SJSA1 (cell line): ENCODE measurements around the gene LGR6. TPM values are rescaled to one million over a fixed set of nuclear protein-coding genes. Genes with fewer than 3 reads are reported as not detected.
"Not testable (repeated sequence)": the region's sequence is repeated elsewhere in the genome, so short reads cannot be mapped to it uniquely, and the experiment has no call there.

Experiments used
- DNase-seq, 2 experiments: peaks; one replicate each; pipeline ENCODE4 v3.0.0-alpha.2; 2015 to 2020; ENCODE audit warnings: low spot score in 2 of 2, low read depth in 1 of 2
- H3K27ac ChIP-seq: fragments of 250-450 bp; sonication (Bioruptor Pico); 2 replicates; pipeline ENCODE4 v1.5.1; 2020; ENCODE audit warnings: mild to moderate bottlenecking, moderate library complexity
- H3K27me3 ChIP-seq: fragments of 250-450 bp; sonication (Bioruptor Pico); replicated peaks from 2 replicates; pipeline ENCODE4 v1.5.1; 2020; ENCODE audit warnings: mild to moderate bottlenecking, moderate library complexity
- H3K36me3 ChIP-seq: fragments of 250-450 bp; sonication (Bioruptor Pico); 2 replicates; pipeline ENCODE4 v1.5.1; 2020; ENCODE audit warnings: mild to moderate bottlenecking
- H3K4me1 ChIP-seq: fragments of 250-450 bp; sonication (Bioruptor Pico); replicated peaks from 2 replicates; pipeline ENCODE4 v1.6.1; 2021; ENCODE audit warnings: mild to moderate bottlenecking
- H3K4me3 ChIP-seq: fragments of 250-450 bp; sonication (Bioruptor Pico); 2 replicates; pipeline ENCODE4 v1.5.1; 2020; ENCODE audit warnings: mild to moderate bottlenecking
- H3K9me3 ChIP-seq: fragments of 250-450 bp; sonication (Bioruptor Pico); replicated peaks from 2 replicates; pipeline ENCODE4 v1.5.1; 2020; ENCODE audit warnings: mild to moderate bottlenecking
- total RNA-seq: library from RNA; depleted of rRNA; stranded (reverse); fragments of >200 nt; shearing (Covaris generic); gene quantifications from 2 replicates; pipeline ENCODE4 v1.2.3, GENCODE V29; 2014

The LGR6 gene
- total RNA-seq, 1 experiment from 2014 or later: not detected

GRCh38 chr1:202233171-202233570, 39.6 kb downstream of the LGR6 start:
- H3K9me3 ChIP-seq: no peaks in the 10 kb centered on the region
- H3K27ac ChIP-seq: no peak overlapping the region
- H3K4me3 ChIP-seq: no peak overlapping the region
- no peaks in the 10 kb centered on the region for H3K27me3 ChIP-seq
- DNase-seq: no peak
- no peaks in the 10 kb centered on the region for H3K36me3 ChIP-seq
- H3K4me1 ChIP-seq: peaks cover 37% of the 10 kb centered on the region

GRCh38 chr1:202233804-202234203, 40.2 kb downstream of the LGR6 start:
- Histone ChIP-seq H3K4me3 (no peak overlapping the region), H3K27ac (peak overlapping the region; percentile 19), H3K36me3 (no peaks in the 10 kb centered on the region), H3K27me3 (no peaks in the 10 kb centered on the region), H3K9me3 (no peaks in the 10 kb centered on the region), H3K4me1 (peaks cover 37% of the 10 kb centered on the region)
- no peak for DNase-seq

- Histone ChIP-seq H3K27me3 (no peaks in the 10 kb centered on the region), H3K9me3 (no peaks in the 10 kb centered on the region), H3K36me3 (no peaks in the 10 kb centered on the region), H3K27ac (peak overlapping the region; percentile 89), H3K4me1 (peaks cover 37% of the 10 kb centered on the region), H3K4me3 (no peak overlapping the region)
- DNase-seq: peak in 1 of 2 experiments; percentile 73
These were observed 40.9 kb downstream of the LGR6 start for GRCh38 chr1:202234331-202235002.

- no peaks in the 10 kb centered on the region for H3K36me3 ChIP-seq
- DNase-seq: peak in 1 of 2 experiments; percentile 14
- no peak overlapping the region for H3K4me3 ChIP-seq
- H3K4me1 ChIP-seq: peaks cover 37% of the 10 kb centered on the region
- no peaks in the 10 kb centered on the region for H3K27me3 ChIP-seq
- H3K9me3 ChIP-seq: no peaks in the 10 kb centered on the region
- H3K27ac ChIP-seq: peak overlapping the region; percentile 89
These were observed 41.5 kb downstream of the LGR6 start for GRCh38 chr1:202235003-202235660.

- Histone ChIP-seq H3K36me3 (no peaks in the 10 kb centered on the region), H3K27me3 (no peaks in the 10 kb centered on the region), H3K4me3 (peak overlapping the region; percentile 10), H3K27ac (peak overlapping the region; percentile 89), H3K9me3 (no peaks in the 10 kb centered on the region), H3K4me1 (peaks cover 37% of the 10 kb centered on the region)
- DNase-seq: peak; percentile 98
These were observed 42.5 kb downstream of the LGR6 start for GRCh38 chr1:202235856-202236837.

GRCh38 chr1:202237052-202237451, 43.5 kb downstream of the LGR6 start:
- no peaks in the 10 kb centered on the region for H3K36me3 ChIP-seq
- H3K27me3 ChIP-seq: no peaks in the 10 kb centered on the region
- H3K9me3 ChIP-seq: no peaks in the 10 kb centered on the region
- DNase-seq: peak; percentile 52 to 71
- H3K4me3 ChIP-seq: no peak overlapping the region
- H3K27ac ChIP-seq: no peak overlapping the region
- H3K4me1 ChIP-seq: peaks cover 37% of the 10 kb centered on the region

GRCh38 chr1:202238914-202239313, 45.3 kb downstream of the LGR6 start:
- Histone ChIP-seq H3K4me3 (no peak overlapping the region), H3K27ac (no peak overlapping the region), H3K4me1 (peaks cover 35% of the 10 kb centered on the region), H3K9me3 (no peaks in the 10 kb centered on the region), H3K36me3 (no peaks in the 10 kb centered on the region), H3K27me3 (no peaks in the 10 kb centered on the region)
- DNase-seq: no peak

- not testable (repeated sequence) for H3K9me3 ChIP-seq, H3K27me3 ChIP-seq, DNase-seq, H3K36me3 ChIP-seq, H3K4me3 ChIP-seq, H3K27ac ChIP-seq
- peaks cover 22% of the 10 kb centered on the region for H3K4me1 ChIP-seq
These were observed 46.6 kb downstream of the LGR6 start for GRCh38 chr1:202240226-202240625.

GRCh38 chr1:202240956-202241355, 47.4 kb downstream of the LGR6 start:
- no peaks in the 10 kb centered on the region for H3K27me3 ChIP-seq
- H3K27ac ChIP-seq: no peak overlapping the region
- no peaks in the 10 kb centered on the region for H3K36me3 ChIP-seq
- H3K4me1 ChIP-seq: peaks cover 14% of the 10 kb centered on the region
- H3K9me3 ChIP-seq: no peaks in the 10 kb centered on the region
- no peak for DNase-seq
- H3K4me3 ChIP-seq: no peak overlapping the region

GRCh38 chr1:202241376-202242079, 47.9 kb downstream of the LGR6 start:
- H3K36me3 ChIP-seq: no peaks in the 10 kb centered on the region
- H3K27ac ChIP-seq: no peak overlapping the region
- no peaks in the 10 kb centered on the region for H3K9me3 ChIP-seq
- no peak overlapping the region for H3K4me3 ChIP-seq
- DNase-seq: no peak
- H3K4me1 ChIP-seq: peaks cover 9% of the 10 kb centered on the region
- no peaks in the 10 kb centered on the region for H3K27me3 ChIP-seq

- Histone ChIP-seq H3K27me3 (no peaks in the 10 kb centered on the region), H3K36me3 (no peaks in the 10 kb centered on the region), H3K4me1 (peaks cover 3% of the 10 kb centered on the region), H3K4me3 (no peak overlapping the region), H3K27ac (no peak overlapping the region), H3K9me3 (no peaks in the 10 kb centered on the region)
- DNase-seq: no peak
These were observed 48.5 kb downstream of the LGR6 start for GRCh38 chr1:202242080-202242419.

GRCh38 chr1:202243006-202243405, 49.4 kb downstream of the LGR6 start:
- H3K9me3 ChIP-seq: no peaks in the 10 kb centered on the region
- no peak for DNase-seq
- no peak overlapping the region for H3K4me3 ChIP-seq
- H3K27ac ChIP-seq: no peak overlapping the region
- H3K27me3 ChIP-seq: no peaks in the 10 kb centered on the region
- H3K36me3 ChIP-seq: no peaks in the 10 kb centered on the region
- H3K4me1 ChIP-seq: no peaks in the 10 kb centered on the region

GRCh38 chr1:202244841-202245261, 51.3 kb downstream of the LGR6 start:
- no peaks in the 10 kb centered on the region for H3K4me1 ChIP-seq
- no peak for DNase-seq
- no peak overlapping the region for H3K4me3 ChIP-seq
- no peaks in the 10 kb centered on the region for H3K9me3 ChIP-seq
- no peaks in the 10 kb centered on the region for H3K27me3 ChIP-seq
- H3K27ac ChIP-seq: no peak overlapping the region
- no peaks in the 10 kb centered on the region for H3K36me3 ChIP-seq
